Measurements from ENCODE around the gene BIRC2. TPM values are rescaled to one million over a fixed set of nuclear protein-coding genes. Genes with fewer than 3 reads are reported as not detected.
A peak's percentile ranks its signal among the peaks of the same experiment; 100 is the strongest.
"Not testable (repeated sequence)": the region's sequence is repeated elsewhere in the genome, so short reads cannot be mapped to it uniquely, and the experiment has no call there.

The BIRC2 gene
- 35.9 TPM for polyA plus RNA-seq (2013, experiment 1 of 2)
- 37.3 TPM for polyA plus RNA-seq (2013, experiment 2 of 2)

DNA sequence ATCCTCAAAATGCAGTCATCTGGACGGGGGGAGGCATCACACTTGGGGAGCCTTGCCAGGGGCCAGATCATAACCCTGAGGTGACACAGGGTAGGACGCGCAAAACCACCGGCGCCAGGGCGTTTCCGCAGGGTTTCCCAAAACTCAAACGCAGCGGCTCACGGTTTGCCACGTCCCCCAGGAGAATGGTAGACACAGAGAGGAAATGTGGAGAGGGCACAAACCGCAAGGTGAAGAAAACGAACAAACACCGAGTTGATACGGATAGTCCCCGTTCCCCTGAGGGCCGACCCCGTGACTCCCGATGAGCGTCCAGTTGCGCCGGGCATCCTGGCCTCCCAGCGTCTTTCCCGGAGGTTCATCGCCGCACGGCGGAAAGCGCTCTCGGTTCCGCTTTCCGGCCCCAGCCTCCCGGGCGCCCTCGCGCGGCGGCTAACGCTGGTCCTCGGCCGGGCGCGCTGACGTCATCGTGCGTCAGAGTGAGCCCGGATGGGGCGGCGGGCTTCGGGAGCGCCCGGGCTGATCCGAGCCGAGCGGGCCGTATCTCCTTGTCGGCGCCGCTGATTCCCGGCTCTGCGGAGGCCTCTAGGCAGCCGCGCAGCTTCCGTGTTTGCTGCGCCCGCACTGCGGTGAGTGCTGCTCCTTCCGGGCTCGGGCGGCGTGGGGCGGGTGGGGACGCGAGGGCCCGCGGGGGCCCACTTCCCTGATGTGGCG is at the start of gene BIRC2:
Gene BIRC2 (plus strand): TSS at position 467 of the 714 bp plus-strand sequence. CDS start 2,641 bp downstream, outside the sequence.
- Histone ChIP-seq H2BK12ac (ENCODE audit: low read length) (no peak within 1 kb of the TSS), H3K9ac (ENCODE audit: low read depth, low read length, poor library complexity) (peak within 1 kb of the TSS; percentile 91), H3K79me1 (ENCODE audit: low read depth, low read length) (no peaks in the 10 kb centered on the region), H3K23ac (ENCODE audit: low read depth, low read length, poor library complexity) (peak within 1 kb of the TSS; percentile 65), H3K4me3 (ENCODE audit: low read length in 2 of 2) (peak within 1 kb of the TSS; percentile 61 to 85), H2BK5ac (ENCODE audit: low read length) (peak within 1 kb of the TSS; percentile 53), H3K4me1 (ENCODE audit: control insufficient read depth in 2 of 2, insufficient read depth in 1 of 2, low read depth in 1 of 2, low read length in 2 of 2) (peaks cover 0 to 26% of the 10 kb centered on the region in 2 donors), H2AK5ac (ENCODE audit: low read depth, low read length) (no peak within 1 kb of the TSS), H3K4ac (ENCODE audit: low read length) (no peak within 1 kb of the TSS), H3K14ac (ENCODE audit: low read length) (peak within 1 kb of the TSS; percentile 94), H3K36me3 (replicated peaks in 1 of 2; ENCODE audit: control insufficient read depth in 2 of 2, insufficient read depth in 2 of 2, low read length in 2 of 2) (peaks cover 0 to 16% of the 10 kb centered on the region in 2 donors), H4K8ac (ENCODE audit: low read depth, low read length) (peak within 1 kb of the TSS; percentile 72), H3K27ac (replicated peaks; ENCODE audit: low read length) (peak within 1 kb of the TSS; percentile 82), H2AFZ (ENCODE audit: low read length) (peak within 1 kb of the TSS; percentile 96), H2BK15ac (ENCODE audit: low read length) (no peak within 1 kb of the TSS), H3K18ac (ENCODE audit: low read length) (peak within 1 kb of the TSS; percentile 96), H3K4me2 (ENCODE audit: insufficient read depth, low read length, poor library complexity, severe bottlenecking) (peak within 1 kb of the TSS; percentile 78), H4K91ac (ENCODE audit: low read depth, low read length, poor library complexity) (no peak within 1 kb of the TSS), H2BK120ac (ENCODE audit: low read depth, low read length) (no peak within 1 kb of the TSS), H3K27me3 (ENCODE audit: control insufficient read depth in 3 of 3, insufficient read depth in 3 of 3, low read depth in 1 of 3, low read length in 3 of 3) (no peaks in the 10 kb centered on the region), H3K9me3 (replicated peaks in 1 of 2; ENCODE audit: control insufficient read depth in 2 of 2, insufficient read depth in 1 of 2, low read depth in 1 of 2, low read length in 2 of 2) (peaks cover 0 to 3% of the 10 kb centered on the region in 2 donors)
- WGBS, 2 donors (ENCODE audit: extremely low coverage in 2 of 2, insufficient read length in 2 of 2, insufficient replicate concordance in 1 of 2), result no CpG with 5 or more reads among the region's 77 CpGs
- DNase-seq (ENCODE audit: low spot score), result peak; percentile 93

DNA sequence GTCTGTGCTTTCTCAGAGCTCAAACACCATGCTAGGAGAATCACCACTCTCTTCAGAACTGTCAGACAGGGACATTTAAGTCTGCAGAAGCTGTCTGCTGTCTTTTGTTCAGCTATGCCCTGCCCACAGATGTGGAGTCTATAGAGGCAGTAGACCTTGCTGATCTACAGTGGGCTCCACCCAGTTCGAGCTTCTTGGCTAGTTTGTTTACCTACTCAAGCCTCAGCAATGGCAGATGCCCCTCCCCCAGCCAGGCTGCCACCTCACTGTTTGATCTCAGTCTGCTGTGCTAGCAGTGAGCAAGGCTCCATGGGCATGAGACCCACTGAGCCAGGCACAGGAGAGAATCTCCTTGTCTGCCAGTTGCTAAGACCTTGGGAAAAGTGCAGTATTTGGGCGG is 46.2 kb upstream of the BIRC2 start:
- H2AFZ ChIP-seq (ENCODE audit: low read length); H3K9ac ChIP-seq (ENCODE audit: low read depth, low read length, poor library complexity); H2BK120ac ChIP-seq (ENCODE audit: low read depth, low read length); H3K4ac ChIP-seq (ENCODE audit: low read length); H3K4me1 ChIP-seq (ENCODE audit: control insufficient read depth in 2 of 2, insufficient read depth in 1 of 2, low read depth in 1 of 2, low read length in 2 of 2); H3K4me2 ChIP-seq (ENCODE audit: insufficient read depth, low read length, poor library complexity, severe bottlenecking); H3K27me3 ChIP-seq (ENCODE audit: control insufficient read depth in 3 of 3, insufficient read depth in 3 of 3, low read depth in 1 of 3, low read length in 3 of 3); H2BK12ac ChIP-seq (ENCODE audit: low read length); H3K23ac ChIP-seq (ENCODE audit: low read depth, low read length, poor library complexity); H3K18ac ChIP-seq (ENCODE audit: low read length); H2BK5ac ChIP-seq (ENCODE audit: low read length); H4K8ac ChIP-seq (ENCODE audit: low read depth, low read length); H3K36me3 ChIP-seq (replicated peaks in 1 of 2; ENCODE audit: control insufficient read depth in 2 of 2, insufficient read depth in 2 of 2, low read length in 2 of 2); H2BK15ac ChIP-seq (ENCODE audit: low read length); H3K14ac ChIP-seq (ENCODE audit: low read length); H3K79me1 ChIP-seq (ENCODE audit: low read depth, low read length); H2AK5ac ChIP-seq (ENCODE audit: low read depth, low read length); DNase-seq (ENCODE audit: low spot score); H3K27ac ChIP-seq (replicated peaks; ENCODE audit: low read length); H3K9me3 ChIP-seq (replicated peaks in 1 of 2; ENCODE audit: control insufficient read depth in 2 of 2, insufficient read depth in 1 of 2, low read depth in 1 of 2, low read length in 2 of 2); H3K4me3 ChIP-seq (ENCODE audit: low read length in 2 of 2); H4K91ac ChIP-seq (ENCODE audit: low read depth, low read length, poor library complexity): not testable (repeated sequence)
- no CpG with 5 or more reads among the region's 2 CpGs for WGBS, 2 donors (ENCODE audit: extremely low coverage in 2 of 2, insufficient read length in 2 of 2, insufficient replicate concordance in 1 of 2)

DNA sequence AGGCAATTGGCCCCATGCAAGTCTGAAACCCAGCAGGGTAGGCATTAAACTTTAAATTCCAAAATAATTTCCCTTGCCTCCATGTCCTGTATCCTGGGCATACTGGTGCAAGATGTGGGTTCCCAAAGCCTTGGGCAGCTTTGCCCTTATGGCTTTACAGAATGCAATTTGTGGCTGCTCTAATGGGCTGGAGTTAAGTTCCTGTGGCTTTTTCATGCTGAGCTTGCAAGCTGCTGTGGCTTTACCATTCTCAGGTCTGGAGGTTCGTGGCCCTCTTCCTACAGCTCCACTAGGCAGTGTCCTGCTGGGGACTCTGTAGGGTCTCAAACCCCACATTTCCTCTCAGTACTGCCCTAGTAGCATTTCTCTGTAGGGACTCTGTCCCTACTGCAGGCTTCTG is 44.8 kb upstream of the BIRC2 start:
- Histone ChIP-seq H3K27me3 (ENCODE audit: control insufficient read depth in 3 of 3, insufficient read depth in 3 of 3, low read depth in 1 of 3, low read length in 3 of 3) (peaks cover 0 to 3% (median 0%) of the 10 kb centered on the region in 3 experiments), H2BK5ac (ENCODE audit: low read length) (no peak overlapping the region), H3K4ac (ENCODE audit: low read length) (no peak overlapping the region), H3K79me1 (ENCODE audit: low read depth, low read length) (peaks cover 2% of the 10 kb centered on the region), H2AFZ (ENCODE audit: low read length) (no peak overlapping the region), H3K23ac (ENCODE audit: low read depth, low read length, poor library complexity) (no peak overlapping the region), H3K4me1 (ENCODE audit: control insufficient read depth in 2 of 2, insufficient read depth in 1 of 2, low read depth in 1 of 2, low read length in 2 of 2) (no peaks in the 10 kb centered on the region), H3K36me3 (replicated peaks in 1 of 2; ENCODE audit: control insufficient read depth in 2 of 2, insufficient read depth in 2 of 2, low read length in 2 of 2) (no peaks in the 10 kb centered on the region), H3K4me3 (ENCODE audit: low read length in 2 of 2) (no peak overlapping the region), H3K9ac (ENCODE audit: low read depth, low read length, poor library complexity) (no peak overlapping the region), H3K4me2 (ENCODE audit: insufficient read depth, low read length, poor library complexity, severe bottlenecking) (no peak overlapping the region), H2BK120ac (ENCODE audit: low read depth, low read length) (no peak overlapping the region), H2BK15ac (ENCODE audit: low read length) (no peak overlapping the region), H2AK5ac (ENCODE audit: low read depth, low read length) (no peak overlapping the region), H2BK12ac (ENCODE audit: low read length) (no peak overlapping the region), H3K9me3 (replicated peaks in 1 of 2; ENCODE audit: control insufficient read depth in 2 of 2, insufficient read depth in 1 of 2, low read depth in 1 of 2, low read length in 2 of 2) (no peaks in the 10 kb centered on the region), H3K27ac (replicated peaks; ENCODE audit: low read length) (no peak overlapping the region), H4K8ac (ENCODE audit: low read depth, low read length) (no peak overlapping the region), H3K18ac (ENCODE audit: low read length) (no peak overlapping the region), H4K91ac (ENCODE audit: low read depth, low read length, poor library complexity) (no peak overlapping the region), H3K14ac (ENCODE audit: low read length) (no peak overlapping the region)
- DNase-seq (ENCODE audit: low spot score), result no peak
- WGBS, 2 donors (ENCODE audit: extremely low coverage in 2 of 2, insufficient read length in 2 of 2, insufficient replicate concordance in 1 of 2), result no CpG with 5 or more reads among the region's 1 CpG

DNA sequence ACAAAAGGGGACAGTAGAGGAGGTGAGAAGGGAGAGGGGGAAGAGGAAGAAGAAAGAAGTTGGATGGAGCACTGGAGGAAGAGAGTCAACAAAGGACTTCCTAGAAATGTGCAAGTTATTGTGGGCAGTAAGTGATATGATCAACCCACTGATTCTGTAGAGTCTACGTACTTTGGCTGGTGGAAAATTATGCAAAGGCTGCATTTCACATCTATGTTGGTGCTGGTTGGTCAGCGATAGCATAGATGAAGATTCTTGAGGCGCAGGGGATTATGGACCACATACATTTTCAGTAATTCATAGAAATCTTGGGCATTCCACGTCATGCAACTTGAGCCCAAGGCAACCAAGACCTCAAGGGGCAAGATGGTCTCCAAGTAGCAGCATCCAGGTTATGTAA is 42.3 kb upstream of the BIRC2 start:
- Histone ChIP-seq H3K9ac (ENCODE audit: low read depth, low read length, poor library complexity) (no peak overlapping the region), H2BK15ac (ENCODE audit: low read length) (no peak overlapping the region), H3K23ac (ENCODE audit: low read depth, low read length, poor library complexity) (no peak overlapping the region), H3K27ac (replicated peaks; ENCODE audit: low read length) (no peak overlapping the region), H3K4me2 (ENCODE audit: insufficient read depth, low read length, poor library complexity, severe bottlenecking) (no peak overlapping the region), H2BK5ac (ENCODE audit: low read length) (no peak overlapping the region), H3K18ac (ENCODE audit: low read length) (no peak overlapping the region), H3K36me3 (replicated peaks in 1 of 2; ENCODE audit: control insufficient read depth in 2 of 2, insufficient read depth in 2 of 2, low read length in 2 of 2) (no peaks in the 10 kb centered on the region), H2AK5ac (ENCODE audit: low read depth, low read length) (no peak overlapping the region), H4K8ac (ENCODE audit: low read depth, low read length) (no peak overlapping the region), H3K79me1 (ENCODE audit: low read depth, low read length) (peaks cover 2% of the 10 kb centered on the region), H2AFZ (ENCODE audit: low read length) (no peak overlapping the region), H3K4me3 (ENCODE audit: low read length in 2 of 2) (no peak overlapping the region), H3K4me1 (ENCODE audit: control insufficient read depth in 2 of 2, insufficient read depth in 1 of 2, low read depth in 1 of 2, low read length in 2 of 2) (no peaks in the 10 kb centered on the region), H3K9me3 (replicated peaks in 1 of 2; ENCODE audit: control insufficient read depth in 2 of 2, insufficient read depth in 1 of 2, low read depth in 1 of 2, low read length in 2 of 2) (no peaks in the 10 kb centered on the region), H3K27me3 (ENCODE audit: control insufficient read depth in 3 of 3, insufficient read depth in 3 of 3, low read depth in 1 of 3, low read length in 3 of 3) (peaks cover 0 to 3% (median 0%) of the 10 kb centered on the region in 3 experiments), H3K4ac (ENCODE audit: low read length) (no peak overlapping the region), H3K14ac (ENCODE audit: low read length) (no peak overlapping the region), H2BK12ac (ENCODE audit: low read length) (no peak overlapping the region), H2BK120ac (ENCODE audit: low read depth, low read length) (no peak overlapping the region), H4K91ac (ENCODE audit: low read depth, low read length, poor library complexity) (no peak overlapping the region)
- WGBS, 2 donors (ENCODE audit: extremely low coverage in 2 of 2, insufficient read length in 2 of 2, insufficient replicate concordance in 1 of 2), result no CpG with 5 or more reads among the region's 4 CpGs
- DNase-seq (ENCODE audit: low spot score), result no peak

All from neuronal stem cell (in vitro differentiated cells).